ENCODE measurements around the gene HMGB1. TPM values are rescaled to one million over a fixed set of nuclear protein-coding genes. Genes with fewer than 3 reads are reported as not detected.

Gene HMGB1
- total and polyA plus RNA-seq, 3 donors from 2014 or later: 256 to 298 (median 285) TPM

GRCh38 chr13:30440910-30441703, 24.6 kb downstream of the HMGB1 start:
- WGBS, 2 donors: 59 to 65% methylated on average over 8 of the region's 8 CpGs
- DNase-seq: no peak
- no peaks in the 10 kb centered on the region for H3K36me3 ChIP-seq (ENCODE audit: low read depth, missing control alignments)
- no peak overlapping the region for H3K27ac ChIP-seq
- H3K4me1 ChIP-seq: no peaks in the 10 kb centered on the region
- H3K27me3 ChIP-seq: no peaks in the 10 kb centered on the region
- H3K4me3 ChIP-seq: no peak overlapping the region
- TF ChIP-seq CTCF (IDR thresholded peaks at IDR 0.05) (no peak), POLR2A (IDR thresholded peaks at IDR 0.05) (no peak)
- no peaks in the 10 kb centered on the region for H3K9me3 ChIP-seq
- intact Hi-C loops (cut with DNase I; ENCODE audit: low total_unique reads): no loop called here

GRCh38 chr13:30438286-30438685, 27.4 kb downstream of the HMGB1 start:
- no peak for DNase-seq
- intact Hi-C loops (cut with DNase I; ENCODE audit: low total_unique reads): no loop called here
- TF ChIP-seq POLR2A (IDR thresholded peaks at IDR 0.05): no peak
- TF ChIP-seq CTCF (IDR thresholded peaks at IDR 0.05): no peak
- H3K4me3 ChIP-seq: no peak overlapping the region
- 86 to 96% methylated on average over 3 of the region's 3 CpGs for WGBS, 2 donors
- H3K4me1 ChIP-seq: no peaks in the 10 kb centered on the region
- H3K27me3 ChIP-seq: no peaks in the 10 kb centered on the region
- no peaks in the 10 kb centered on the region for H3K36me3 ChIP-seq (ENCODE audit: low read depth, missing control alignments)
- no peak overlapping the region for H3K27ac ChIP-seq
- H3K9me3 ChIP-seq: no peaks in the 10 kb centered on the region

GRCh38 chr13:30437177-30437576, 28.6 kb downstream of the HMGB1 start:
- no peaks in the 10 kb centered on the region for H3K36me3 ChIP-seq (ENCODE audit: low read depth, missing control alignments)
- intact Hi-C loops (cut with DNase I; ENCODE audit: low total_unique reads): no loop called here
- TF ChIP-seq CTCF (IDR thresholded peaks at IDR 0.05): no peak
- no peak for TF ChIP-seq POLR2A (IDR thresholded peaks at IDR 0.05)
- H3K27me3 ChIP-seq: no peaks in the 10 kb centered on the region
- H3K9me3 ChIP-seq: no peaks in the 10 kb centered on the region
- no peaks in the 10 kb centered on the region for H3K4me1 ChIP-seq
- 90 to 93% methylated on average over 8 of the region's 8 CpGs for WGBS, 2 donors
- H3K27ac ChIP-seq: no peak overlapping the region
- no peak overlapping the region for H3K4me3 ChIP-seq
- DNase-seq: no peak

- intact Hi-C loops (cut with DNase I; ENCODE audit: low total_unique reads): no loop called here
- no peaks in the 10 kb centered on the region for H3K9me3 ChIP-seq
- no peaks in the 10 kb centered on the region for H3K4me1 ChIP-seq
- no peaks in the 10 kb centered on the region for H3K36me3 ChIP-seq (ENCODE audit: low read depth, missing control alignments)
- DNase-seq: no peak
- no peak overlapping the region for H3K4me3 ChIP-seq
- no peak for TF ChIP-seq POLR2A (IDR thresholded peaks at IDR 0.05)
- no peaks in the 10 kb centered on the region for H3K27me3 ChIP-seq
- H3K27ac ChIP-seq: no peak overlapping the region
- WGBS, 2 donors: 61 to 69% methylated on average over 3 of the region's 3 CpGs
Observed at GRCh38 chr13:30435911-30436451, 29.8 kb downstream of the HMGB1 start.

- H3K36me3 ChIP-seq (ENCODE audit: low read depth, missing control alignments): no peaks in the 10 kb centered on the region
- no peaks in the 10 kb centered on the region for H3K27me3 ChIP-seq
- H3K4me3 ChIP-seq: no peak overlapping the region
- no peak overlapping the region for H3K27ac ChIP-seq
- H3K4me1 ChIP-seq: no peaks in the 10 kb centered on the region
- H3K9me3 ChIP-seq: no peaks in the 10 kb centered on the region
- DNase-seq: no peak
- no peak for TF ChIP-seq POLR2A (IDR thresholded peaks at IDR 0.05)
- no peak for TF ChIP-seq CTCF (IDR thresholded peaks at IDR 0.05)
- 76 to 81% methylated on average over 2 of the region's 2 CpGs for WGBS, 2 donors
- intact Hi-C loops (cut with DNase I; ENCODE audit: low total_unique reads): no loop called here
Observed at GRCh38 chr13:30431269-30431940, 34.3 kb downstream of the HMGB1 start.

Data from testis (tissue), 3 donors.